Inferior parietal cortex (tissue), 1 donor: ENCODE measurements around the gene PPP1R37.
"Not testable (repeated sequence)": the region's sequence is repeated elsewhere in the genome, so short reads cannot be mapped to it uniquely, and the experiment has no call there.

Experiments
- DNase-seq: peaks from one replicate; pipeline ENCODE4 v3.0.0-alpha.2; 2016; ENCODE audit errors: extremely low spot score

Gene PPP1R37

GRCh38 chr19:45114116-45114515, 21.1 kb downstream of the PPP1R37 start:
- DNase-seq: no peak

GRCh38 chr19:45115809-45116615, 23.0 kb downstream of the PPP1R37 start:
- DNase-seq: no peak

- no peak for DNase-seq
Measured at GRCh38 chr19:45117167-45117594, 24.2 kb downstream of the PPP1R37 start.

GRCh38 chr19:45117671-45118070, 24.7 kb downstream of the PPP1R37 start:
- DNase-seq: no peak

GRCh38 chr19:45118106-45118505, 25.1 kb downstream of the PPP1R37 start:
- no peak for DNase-seq

- not testable (repeated sequence) for DNase-seq
Measured at GRCh38 chr19:45118591-45119355, 25.8 kb downstream of the PPP1R37 start.

- DNase-seq: no peak
Measured at GRCh38 chr19:45119582-45119981, 26.6 kb downstream of the PPP1R37 start.

- no peak for DNase-seq
Measured at GRCh38 chr19:45121827-45122345, 28.9 kb downstream of the PPP1R37 start.

- DNase-seq: no peak
Measured at GRCh38 chr19:45122832-45123231, 29.9 kb downstream of the PPP1R37 start.

GRCh38 chr19:45123440-45123850, 30.5 kb downstream of the PPP1R37 start:
- no peak for DNase-seq

- no peak for DNase-seq
Measured at GRCh38 chr19:45124021-45124420, 31.0 kb downstream of the PPP1R37 start.

GRCh38 chr19:45125360-45125759, 32.4 kb downstream of the PPP1R37 start:
- DNase-seq: no peak

GRCh38 chr19:45125975-45126493, 33.1 kb downstream of the PPP1R37 start:
- DNase-seq: no peak

- DNase-seq: no peak
Measured at GRCh38 chr19:45126654-45127053, 33.7 kb downstream of the PPP1R37 start.

GRCh38 chr19:45128146-45128545, 35.2 kb downstream of the PPP1R37 start:
- no peak for DNase-seq

GRCh38 chr19:45128806-45129205, 35.8 kb downstream of the PPP1R37 start:
- DNase-seq: no peak

- no peak for DNase-seq
Measured at GRCh38 chr19:45130236-45130635, 37.3 kb downstream of the PPP1R37 start.

GRCh38 chr19:45130888-45131615, 38.1 kb downstream of the PPP1R37 start:
- DNase-seq: no peak

- DNase-seq: no peak
Measured at GRCh38 chr19:45133661-45134060, 40.7 kb downstream of the PPP1R37 start.

GRCh38 chr19:45135176-45135885, 42.4 kb downstream of the PPP1R37 start:
- no peak for DNase-seq

- DNase-seq: no peak
Measured at GRCh38 chr19:45136507-45137178, 43.7 kb downstream of the PPP1R37 start.
